ENCODE measurements around the gene IL36B.

- TF ChIP-seq CTCF (IDR thresholded peaks at IDR 0.05) (no peak), POLR2A (IDR thresholded peaks at IDR 0.05) (no peak)
Observed at GRCh38 chr2:113076954-113077669, 24.4 kb upstream of the IL36B start.
